GM21423 (cell line): ENCODE results near the gene AP3D1.

Source experiments
- ATAC-seq: cut with Tn5 transposase; IDR thresholded peaks from one replicate; pipeline ENCODE4 v1.9.1; 2021; ENCODE audit warnings: mild to moderate bottlenecking, moderate library complexity; ENCODE audit not compliant: unreplicated experiment

AP3D1 gene

DNA sequence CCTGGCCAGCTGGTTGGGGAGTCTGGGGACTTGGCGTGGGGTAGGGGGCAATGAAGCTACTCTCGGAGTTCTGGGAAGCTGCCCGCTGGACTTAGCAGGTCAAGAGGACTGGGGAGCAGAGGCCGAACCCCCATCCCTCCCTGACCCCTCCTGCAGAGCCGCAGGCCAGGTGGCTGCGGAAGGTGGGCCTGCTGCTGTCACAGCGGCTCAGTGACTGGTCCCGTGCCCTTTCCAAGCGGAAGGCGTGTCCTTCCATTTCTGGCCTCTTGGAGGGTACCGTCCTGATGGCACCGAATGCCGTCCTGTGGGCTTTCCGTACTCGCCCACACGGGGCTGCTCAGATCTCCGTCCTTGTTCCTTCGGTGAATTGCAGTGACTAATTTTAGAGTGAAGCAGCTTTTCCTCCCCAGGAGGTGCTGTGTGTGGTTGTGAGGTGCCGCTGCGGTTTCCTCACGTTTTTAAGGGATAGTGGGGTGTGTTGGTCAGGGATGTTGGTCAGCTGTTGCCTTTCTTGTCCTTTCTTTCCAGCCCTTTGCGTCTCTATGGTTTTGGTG, 33.1 kb upstream of the AP3D1 start:
- ATAC-seq = no peak

DNA sequence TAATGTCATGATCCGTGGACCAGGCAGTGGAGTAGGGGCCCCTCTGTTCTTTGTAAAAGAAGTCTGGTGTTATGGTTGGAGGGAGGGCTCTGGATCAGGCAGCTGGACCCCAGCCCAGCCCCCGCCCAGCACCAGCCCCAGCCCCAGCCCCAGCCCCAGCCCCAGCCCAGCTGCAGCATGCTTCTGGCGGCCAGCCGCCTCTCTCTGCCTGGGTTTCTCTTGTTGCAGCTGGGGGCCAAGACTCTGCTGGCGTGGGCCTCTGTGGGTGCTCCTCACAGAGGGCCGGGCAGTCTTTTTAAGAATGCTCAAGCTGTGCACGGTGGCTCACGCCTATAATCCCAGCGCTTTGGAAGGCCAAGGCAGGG, 30.2 kb upstream of the AP3D1 start:
- no peak for ATAC-seq

DNA sequence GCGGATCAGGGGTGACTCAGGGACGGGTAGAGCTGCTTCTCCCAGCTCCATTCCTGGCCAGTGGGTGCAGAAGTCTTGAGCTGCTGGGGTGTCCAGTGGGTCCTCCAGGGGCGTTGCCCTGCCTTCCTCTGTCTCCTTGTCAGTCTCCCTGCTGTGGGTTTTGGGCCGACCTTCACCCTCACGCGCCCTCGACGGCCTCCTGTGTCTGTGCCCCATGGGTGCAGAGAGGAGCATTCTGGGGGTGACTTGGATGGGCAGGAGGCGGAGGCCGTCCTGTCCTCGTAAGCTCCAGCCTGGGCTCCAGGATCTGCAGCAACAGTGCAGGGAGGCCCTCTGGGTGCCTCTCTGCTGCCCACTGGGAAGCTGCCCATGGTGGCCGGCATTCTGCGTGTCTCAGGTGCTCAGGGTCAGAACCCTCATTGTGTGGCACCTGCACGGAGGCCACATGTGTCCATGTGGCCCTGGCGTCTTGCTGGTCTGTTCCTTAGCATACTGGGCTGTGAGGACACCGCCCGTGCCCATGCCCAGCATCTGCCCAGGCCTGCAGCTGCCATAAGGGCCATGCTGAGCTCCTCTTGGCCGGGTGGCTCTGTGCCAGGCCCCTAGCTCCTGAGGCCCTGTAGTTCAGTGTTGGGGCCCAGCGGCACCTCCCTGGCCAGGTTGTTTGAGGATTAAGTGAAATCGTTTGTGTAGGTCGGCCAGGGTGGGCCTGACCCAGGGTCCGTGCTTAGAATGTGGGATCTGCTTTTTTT, 29.7 kb upstream of the AP3D1 start:
- no peak for ATAC-seq

GRCh38 chr19:2180114-2180513, 28.7 kb upstream of the AP3D1 start:
- no peak for ATAC-seq

- ATAC-seq = no peak
Observed at GRCh38 chr19:2179095-2179494, 27.7 kb upstream of the AP3D1 start.

- no peak for ATAC-seq
Observed at GRCh38 chr19:2176337-2176994, 25.1 kb upstream of the AP3D1 start.

GRCh38 chr19:2175742-2176141, 24.4 kb upstream of the AP3D1 start:
- no peak for ATAC-seq

GRCh38 chr19:2173767-2174577, 22.6 kb upstream of the AP3D1 start:
- ATAC-seq = no peak

GRCh38 chr19:2173388-2173766, 22.0 kb upstream of the AP3D1 start:
- ATAC-seq = no peak

GRCh38 chr19:2171349-2172145, 20.2 kb upstream of the AP3D1 start:
- ATAC-seq = peak; percentile 43

- ATAC-seq = no peak
Observed at GRCh38 chr19:2170987-2171348, 19.6 kb upstream of the AP3D1 start.

- no peak for ATAC-seq
Observed at GRCh38 chr19:2170219-2170618, 18.9 kb upstream of the AP3D1 start.

- peak; percentile 49 for ATAC-seq
Observed at GRCh38 chr19:2168619-2169424, 17.5 kb upstream of the AP3D1 start.

- ATAC-seq = peak; percentile 19
Observed at GRCh38 chr19:2167896-2168618, 16.7 kb upstream of the AP3D1 start.

GRCh38 chr19:2166741-2167738, 15.7 kb upstream of the AP3D1 start:
- no peak for ATAC-seq

DNA sequence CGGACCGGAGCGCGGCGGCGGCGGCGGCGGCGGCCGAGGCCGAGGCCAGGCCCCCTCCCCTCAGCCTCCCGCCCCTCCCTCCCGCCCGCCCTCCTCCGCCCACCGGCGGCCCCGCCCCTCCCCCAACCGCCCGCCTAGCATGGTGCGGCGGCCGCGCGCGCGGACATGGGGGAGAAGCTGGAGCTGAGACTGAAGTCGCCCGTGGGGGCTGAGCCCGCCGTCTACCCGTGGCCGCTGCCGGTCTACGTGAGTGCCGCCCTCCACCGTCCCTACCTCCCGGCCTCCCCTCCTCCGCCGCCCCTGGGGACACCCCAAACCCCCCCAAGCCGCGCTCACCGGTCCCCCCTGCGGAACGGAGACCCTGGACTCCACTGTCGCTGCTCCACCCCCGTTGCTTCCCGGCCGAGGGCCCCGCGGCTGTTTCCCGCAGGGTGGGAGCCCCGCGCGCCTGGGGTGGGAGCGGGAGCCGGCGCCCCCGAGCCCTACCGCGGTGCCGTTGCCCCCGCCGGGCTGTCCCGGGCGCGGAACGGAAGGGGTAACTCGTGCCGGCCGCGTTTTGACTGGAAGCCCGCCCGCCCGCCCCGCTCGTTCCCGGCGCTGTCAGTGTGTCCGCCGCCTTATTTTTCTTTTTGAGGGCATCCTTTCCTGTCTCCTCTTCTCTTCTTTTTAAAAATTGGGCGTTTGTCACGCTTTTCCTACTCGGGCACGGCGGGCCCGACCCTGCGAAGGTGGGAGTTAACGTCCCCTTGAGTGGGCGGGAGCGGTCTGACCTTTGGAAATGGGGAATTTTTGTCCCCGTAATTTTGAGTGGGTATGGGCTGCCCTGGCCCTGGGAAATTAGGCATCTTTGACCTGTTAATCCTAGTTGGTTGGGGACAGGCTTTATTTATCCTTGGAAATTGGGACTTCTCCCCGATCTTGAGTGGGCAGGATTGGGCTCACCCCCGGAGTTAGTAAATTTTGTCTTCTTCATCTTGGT, 12.9 kb upstream of the AP3D1 start:
- ATAC-seq = peak; percentile 23

- no peak for ATAC-seq
Observed at GRCh38 chr19:2160379-2160778, 9.0 kb upstream of the AP3D1 start.
